Breast epithelium (tissue), 3 donors: ENCODE measurements around the gene RMND5A.
A peak's percentile ranks its signal among the peaks of the same experiment; 100 is the strongest.

Experiments used
- POLR2A ChIP-seq: fragments of 450-650 bp; IDR thresholded peaks from one replicate; pipeline ENCODE4 v1.6.1; 2016; ENCODE audit warnings: antibody characterized with exemption, mild to moderate bottlenecking, moderate library complexity
- TF ChIP-seq, protein P1 (sequence below), 3 donors: fragments of 450-650 bp; IDR thresholded peaks; one replicate each; pipeline ENCODE4 v1.5.1; 2016 to 2017; ENCODE audit warnings: antibody characterized with exemption in 3 of 3, mild to moderate bottlenecking in 3 of 3, moderate library complexity in 3 of 3

DNA sequence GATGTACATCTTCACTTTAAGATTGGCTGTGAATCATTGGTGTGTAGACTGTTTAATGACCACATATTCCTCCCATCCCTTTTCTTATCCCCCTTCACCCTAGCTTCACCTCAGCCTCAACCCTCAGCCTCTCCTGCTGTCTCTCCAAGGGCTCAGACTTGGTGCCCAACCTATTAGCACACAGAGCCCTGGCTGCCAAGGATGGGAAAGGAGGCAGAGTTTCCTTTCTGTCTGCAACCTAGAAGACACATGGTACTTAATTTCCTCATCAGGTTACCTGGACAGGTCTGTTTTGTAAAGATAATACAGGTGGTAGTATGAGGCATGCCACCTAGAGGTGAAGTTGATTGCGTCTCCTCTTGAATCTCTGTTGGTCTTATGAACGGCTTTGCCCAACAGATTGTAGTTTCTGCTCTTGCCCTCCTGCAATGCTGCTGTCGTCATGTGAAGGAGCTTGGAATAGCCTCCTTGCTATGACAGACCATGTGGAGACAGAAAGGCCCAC lies 44.5 kb upstream of the RMND5A start:
- TF ChIP-seq, protein P1, sequence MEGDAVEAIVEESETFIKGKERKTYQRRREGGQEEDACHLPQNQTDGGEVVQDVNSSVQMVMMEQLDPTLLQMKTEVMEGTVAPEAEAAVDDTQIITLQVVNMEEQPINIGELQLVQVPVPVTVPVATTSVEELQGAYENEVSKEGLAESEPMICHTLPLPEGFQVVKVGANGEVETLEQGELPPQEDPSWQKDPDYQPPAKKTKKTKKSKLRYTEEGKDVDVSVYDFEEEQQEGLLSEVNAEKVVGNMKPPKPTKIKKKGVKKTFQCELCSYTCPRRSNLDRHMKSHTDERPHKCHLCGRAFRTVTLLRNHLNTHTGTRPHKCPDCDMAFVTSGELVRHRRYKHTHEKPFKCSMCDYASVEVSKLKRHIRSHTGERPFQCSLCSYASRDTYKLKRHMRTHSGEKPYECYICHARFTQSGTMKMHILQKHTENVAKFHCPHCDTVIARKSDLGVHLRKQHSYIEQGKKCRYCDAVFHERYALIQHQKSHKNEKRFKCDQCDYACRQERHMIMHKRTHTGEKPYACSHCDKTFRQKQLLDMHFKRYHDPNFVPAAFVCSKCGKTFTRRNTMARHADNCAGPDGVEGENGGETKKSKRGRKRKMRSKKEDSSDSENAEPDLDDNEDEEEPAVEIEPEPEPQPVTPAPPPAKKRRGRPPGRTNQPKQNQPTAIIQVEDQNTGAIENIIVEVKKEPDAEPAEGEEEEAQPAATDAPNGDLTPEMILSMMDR (IDR thresholded peaks at IDR 0.05) = peak in 1 of 3 donors; percentile 25
- TF ChIP-seq POLR2A = no peak
